ENCODE measurements around the gene GTF2H1. TPM values are rescaled to one million over a fixed set of nuclear protein-coding genes. Genes with fewer than 3 reads are reported as not detected.
A peak's percentile ranks its signal among the peaks of the same experiment; 100 is the strongest.

Gene GTF2H1
- total RNA-seq: 10 to 100 TPM; 61.1 to 63.2 TPM

GRCh38 chr11:18321969-18322711 is at the start of gene GTF2H1, which contains the start of gene HPS5:
Gene GTF2H1, plus strand, starts transcription at chr11:18322567. Its CDS starts 10,508 bp downstream, at chr11:18333075.
Gene HPS5, minus strand, starts transcription at chr11:18322140. Its CDS starts 4,282 bp downstream, at chr11:18317858.
- peak; percentile 93 for DNase-seq
- Mint-ChIP-seq H3K36me3 (peaks cover 24% of the 10 kb centered on the region), H3K27ac (peak within 1 kb of the TSS; percentile 100), H3K4me3 (peak within 1 kb of the TSS; percentile 95), H3K9me3 (no peaks in the 10 kb centered on the region), H3K27me3 (no peaks in the 10 kb centered on the region), H3K4me1 (peaks cover 56% of the 10 kb centered on the region)

GRCh38 chr11:18277565-18278271 is 44.6 kb upstream of the GTF2H1 start:
- Mint-ChIP-seq H3K27me3 (no peaks in the 10 kb centered on the region), H3K4me1 (peaks cover 7% of the 10 kb centered on the region), H3K36me3 (peaks cover 4% of the 10 kb centered on the region), H3K4me3 (no peak overlapping the region), H3K27ac (no peak overlapping the region), H3K9me3 (no peaks in the 10 kb centered on the region)
- DNase-seq: no peak

GRCh38 chr11:18280438-18281045 is 41.8 kb upstream of the GTF2H1 start:
- H3K4me1 Mint-ChIP-seq: peaks cover 7% of the 10 kb centered on the region
- peaks cover 3% of the 10 kb centered on the region for H3K36me3 Mint-ChIP-seq
- no peaks in the 10 kb centered on the region for H3K9me3 Mint-ChIP-seq
- H3K27me3 Mint-ChIP-seq: no peaks in the 10 kb centered on the region
- H3K4me3 Mint-ChIP-seq: no peak overlapping the region
- no peak for DNase-seq
- peak overlapping the region; percentile 31 for H3K27ac Mint-ChIP-seq

GRCh38 chr11:18282626-18283025 is 39.7 kb upstream of the GTF2H1 start:
- Mint-ChIP-seq H3K9me3 (no peaks in the 10 kb centered on the region), H3K27ac (no peak overlapping the region), H3K4me3 (no peak overlapping the region), H3K36me3 (peaks cover 8% of the 10 kb centered on the region), H3K27me3 (no peaks in the 10 kb centered on the region), H3K4me1 (peaks cover 7% of the 10 kb centered on the region)
- DNase-seq: no peak

- Mint-ChIP-seq H3K9me3 (no peaks in the 10 kb centered on the region), H3K27ac (no peak overlapping the region), H3K4me3 (no peak overlapping the region), H3K27me3 (no peaks in the 10 kb centered on the region), H3K36me3 (peaks cover 11% of the 10 kb centered on the region), H3K4me1 (peaks cover 4% of the 10 kb centered on the region)
- no peak for DNase-seq
Measured at GRCh38 chr11:18285841-18286240, 36.5 kb upstream of the GTF2H1 start.

- Mint-ChIP-seq H3K9me3 (no peaks in the 10 kb centered on the region), H3K4me1 (peaks cover 4% of the 10 kb centered on the region), H3K36me3 (peaks cover 15% of the 10 kb centered on the region), H3K27me3 (no peaks in the 10 kb centered on the region), H3K27ac (no peak overlapping the region), H3K4me3 (no peak overlapping the region)
- DNase-seq: no peak
Measured at GRCh38 chr11:18288911-18289310, 33.5 kb upstream of the GTF2H1 start.

- no peaks in the 10 kb centered on the region for H3K9me3 Mint-ChIP-seq
- no peak for DNase-seq
- H3K27me3 Mint-ChIP-seq: no peaks in the 10 kb centered on the region
- H3K4me1 Mint-ChIP-seq: peaks cover 4% of the 10 kb centered on the region
- peaks cover 24% of the 10 kb centered on the region for H3K36me3 Mint-ChIP-seq
- no peak overlapping the region for H3K27ac Mint-ChIP-seq
- no peak overlapping the region for H3K4me3 Mint-ChIP-seq
Measured at GRCh38 chr11:18294862-18295261, 27.5 kb upstream of the GTF2H1 start.

GRCh38 chr11:18295316-18295715 is 27.1 kb upstream of the GTF2H1 start:
- H3K27me3 Mint-ChIP-seq: no peaks in the 10 kb centered on the region
- DNase-seq: no peak

GRCh38 chr11:18299721-18300120 is 22.6 kb upstream of the GTF2H1 start:
- DNase-seq: no peak
- Mint-ChIP-seq H3K27ac (no peak overlapping the region), H3K36me3 (peaks cover 27% of the 10 kb centered on the region), H3K4me3 (no peak overlapping the region), H3K4me1 (peaks cover 4% of the 10 kb centered on the region), H3K27me3 (no peaks in the 10 kb centered on the region), H3K9me3 (no peaks in the 10 kb centered on the region)

More at GRCh38 chr11:18295316-18295715, 27.1 kb upstream of the GTF2H1 start:
- Mint-ChIP-seq H3K9me3 (no peaks in the 10 kb centered on the region), H3K4me3 (no peak overlapping the region), H3K4me1 (peaks cover 4% of the 10 kb centered on the region), H3K36me3 (peaks cover 24% of the 10 kb centered on the region), H3K27ac (no peak overlapping the region)

GRCh38 chr11:18304745-18305144 is 17.6 kb upstream of the GTF2H1 start:
- H3K27me3 Mint-ChIP-seq: no peaks in the 10 kb centered on the region
- no peak overlapping the region for H3K27ac Mint-ChIP-seq
- H3K4me1 Mint-ChIP-seq: peaks cover under 1% of the 10 kb centered on the region
- no peak for DNase-seq
- peaks cover 12% of the 10 kb centered on the region for H3K36me3 Mint-ChIP-seq
- no peak overlapping the region for H3K4me3 Mint-ChIP-seq
- H3K9me3 Mint-ChIP-seq: no peaks in the 10 kb centered on the region

GRCh38 chr11:18307461-18308139 is 14.8 kb upstream of the GTF2H1 start:
- H3K4me3 Mint-ChIP-seq: no peak overlapping the region
- no peaks in the 10 kb centered on the region for H3K27me3 Mint-ChIP-seq
- H3K4me1 Mint-ChIP-seq: peaks cover 1% of the 10 kb centered on the region
- DNase-seq: no peak
- H3K27ac Mint-ChIP-seq: no peak overlapping the region
- peaks cover 14% of the 10 kb centered on the region for H3K36me3 Mint-ChIP-seq
- no peaks in the 10 kb centered on the region for H3K9me3 Mint-ChIP-seq

- peaks cover 11% of the 10 kb centered on the region for H3K36me3 Mint-ChIP-seq
- no peak for DNase-seq
- peaks cover 5% of the 10 kb centered on the region for H3K4me1 Mint-ChIP-seq
- no peak overlapping the region for H3K27ac Mint-ChIP-seq
- no peak overlapping the region for H3K4me3 Mint-ChIP-seq
- H3K27me3 Mint-ChIP-seq: no peaks in the 10 kb centered on the region
- H3K9me3 Mint-ChIP-seq: no peaks in the 10 kb centered on the region
Measured at GRCh38 chr11:18308242-18308641, 14.1 kb upstream of the GTF2H1 start.

GRCh38 chr11:18309691-18310090 is 12.7 kb upstream of the GTF2H1 start:
- Mint-ChIP-seq H3K36me3 (peaks cover 11% of the 10 kb centered on the region), H3K9me3 (no peaks in the 10 kb centered on the region)

GRCh38 chr11:18310800-18311340 is 11.5 kb upstream of the GTF2H1 start:
- Mint-ChIP-seq H3K4me1 (peaks cover 5% of the 10 kb centered on the region), H3K27me3 (no peaks in the 10 kb centered on the region), H3K27ac (no peak overlapping the region), H3K36me3 (peaks cover 11% of the 10 kb centered on the region), H3K4me3 (no peak overlapping the region), H3K9me3 (no peaks in the 10 kb centered on the region)
- DNase-seq: no peak

More at GRCh38 chr11:18309691-18310090, 12.7 kb upstream of the GTF2H1 start:
- DNase-seq: no peak
- H3K4me1 Mint-ChIP-seq: peaks cover 5% of the 10 kb centered on the region
- H3K27me3 Mint-ChIP-seq: no peaks in the 10 kb centered on the region
- no peak overlapping the region for H3K4me3 Mint-ChIP-seq
- H3K27ac Mint-ChIP-seq: no peak overlapping the region

All from activated naive CD8-positive, alpha-beta T cell treated with anti-CD3 and anti-CD28 coated beads for 36 hours (primary cell).